Right lobe of liver (tissue), 4 donors: Measurements from ENCODE around the gene SSPN.

Experiments
- POLR2A ChIP-seq: fragments of 450-650 bp; IDR thresholded peaks from one replicate; pipeline ENCODE4 v1.6.1; 2017; ENCODE audit warnings: antibody characterized with exemption, mild to moderate bottlenecking
- TF ChIP-seq, protein P1 (sequence below), 4 donors: fragments of 200-600 bp in 3 of 4; fragments of 450-650 bp in 1 of 4; IDR thresholded peaks; one replicate each; pipeline versions ENCODE4 v1.5.1 to v1.8.0; 2016 to 2022; ENCODE audit warnings: antibody characterized with exemption in 4 of 4, mild to moderate bottlenecking in 2 of 4
- donor health status: DM: no; HTN: no; CAD: no.
- donor health status: DM: no; HTN: no; CAD: no.
- donor health status: DM: no; HTN: yes; CAD: no.

DNA sequence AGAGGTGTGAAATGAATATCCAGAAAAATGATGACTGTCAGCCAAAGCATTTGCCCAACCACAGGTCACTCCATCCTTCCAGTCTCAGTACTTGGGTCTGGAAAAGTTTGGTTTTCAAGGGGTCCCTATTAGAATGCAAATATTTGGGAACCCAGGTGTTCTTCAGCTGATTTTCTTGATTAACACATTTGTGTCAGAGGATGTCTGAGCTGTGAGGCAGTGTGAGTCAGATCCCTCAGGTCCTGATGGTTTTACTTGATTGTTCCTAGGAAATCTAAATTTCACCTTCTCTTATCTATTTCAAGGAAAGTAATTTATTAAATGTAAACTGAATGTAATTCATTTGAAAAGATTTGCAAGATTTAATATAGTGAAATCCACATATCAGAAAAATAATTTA lies 71.5 kb downstream of the SSPN start:
- TF ChIP-seq, protein P1, sequence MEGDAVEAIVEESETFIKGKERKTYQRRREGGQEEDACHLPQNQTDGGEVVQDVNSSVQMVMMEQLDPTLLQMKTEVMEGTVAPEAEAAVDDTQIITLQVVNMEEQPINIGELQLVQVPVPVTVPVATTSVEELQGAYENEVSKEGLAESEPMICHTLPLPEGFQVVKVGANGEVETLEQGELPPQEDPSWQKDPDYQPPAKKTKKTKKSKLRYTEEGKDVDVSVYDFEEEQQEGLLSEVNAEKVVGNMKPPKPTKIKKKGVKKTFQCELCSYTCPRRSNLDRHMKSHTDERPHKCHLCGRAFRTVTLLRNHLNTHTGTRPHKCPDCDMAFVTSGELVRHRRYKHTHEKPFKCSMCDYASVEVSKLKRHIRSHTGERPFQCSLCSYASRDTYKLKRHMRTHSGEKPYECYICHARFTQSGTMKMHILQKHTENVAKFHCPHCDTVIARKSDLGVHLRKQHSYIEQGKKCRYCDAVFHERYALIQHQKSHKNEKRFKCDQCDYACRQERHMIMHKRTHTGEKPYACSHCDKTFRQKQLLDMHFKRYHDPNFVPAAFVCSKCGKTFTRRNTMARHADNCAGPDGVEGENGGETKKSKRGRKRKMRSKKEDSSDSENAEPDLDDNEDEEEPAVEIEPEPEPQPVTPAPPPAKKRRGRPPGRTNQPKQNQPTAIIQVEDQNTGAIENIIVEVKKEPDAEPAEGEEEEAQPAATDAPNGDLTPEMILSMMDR (IDR thresholded peaks at IDR 0.05), result no peak
- TF ChIP-seq POLR2A, result no peak
